Epithelial cell of prostate (primary cell): ENCODE data around the gene NOSTRIN.
"Not testable (repeated sequence)": the region's sequence is repeated elsewhere in the genome, so short reads cannot be mapped to it uniquely, and the experiment has no call there.

Experiments used
- DNase-seq: peaks from one replicate; pipeline ENCODE4 v3.0.0-alpha.2; 2011; ENCODE audit warnings: low read depth, low spot score
- H3K27ac ChIP-seq: fragments of 450-650 bp; 2 replicates; pipeline ENCODE4 v1.5.1; 2017; ENCODE audit warnings: mild to moderate bottlenecking

Gene NOSTRIN, protein sequence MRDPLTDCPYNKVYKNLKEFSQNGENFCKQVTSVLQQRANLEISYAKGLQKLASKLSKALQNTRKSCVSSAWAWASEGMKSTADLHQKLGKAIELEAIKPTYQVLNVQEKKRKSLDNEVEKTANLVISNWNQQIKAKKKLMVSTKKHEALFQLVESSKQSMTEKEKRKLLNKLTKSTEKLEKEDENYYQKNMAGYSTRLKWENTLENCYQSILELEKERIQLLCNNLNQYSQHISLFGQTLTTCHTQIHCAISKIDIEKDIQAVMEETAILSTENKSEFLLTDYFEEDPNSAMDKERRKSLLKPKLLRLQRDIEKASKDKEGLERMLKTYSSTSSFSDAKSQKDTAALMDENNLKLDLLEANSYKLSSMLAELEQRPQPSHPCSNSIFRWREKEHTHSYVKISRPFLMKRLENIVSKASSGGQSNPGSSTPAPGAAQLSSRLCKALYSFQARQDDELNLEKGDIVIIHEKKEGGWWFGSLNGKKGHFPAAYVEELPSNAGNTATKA

DNA sequence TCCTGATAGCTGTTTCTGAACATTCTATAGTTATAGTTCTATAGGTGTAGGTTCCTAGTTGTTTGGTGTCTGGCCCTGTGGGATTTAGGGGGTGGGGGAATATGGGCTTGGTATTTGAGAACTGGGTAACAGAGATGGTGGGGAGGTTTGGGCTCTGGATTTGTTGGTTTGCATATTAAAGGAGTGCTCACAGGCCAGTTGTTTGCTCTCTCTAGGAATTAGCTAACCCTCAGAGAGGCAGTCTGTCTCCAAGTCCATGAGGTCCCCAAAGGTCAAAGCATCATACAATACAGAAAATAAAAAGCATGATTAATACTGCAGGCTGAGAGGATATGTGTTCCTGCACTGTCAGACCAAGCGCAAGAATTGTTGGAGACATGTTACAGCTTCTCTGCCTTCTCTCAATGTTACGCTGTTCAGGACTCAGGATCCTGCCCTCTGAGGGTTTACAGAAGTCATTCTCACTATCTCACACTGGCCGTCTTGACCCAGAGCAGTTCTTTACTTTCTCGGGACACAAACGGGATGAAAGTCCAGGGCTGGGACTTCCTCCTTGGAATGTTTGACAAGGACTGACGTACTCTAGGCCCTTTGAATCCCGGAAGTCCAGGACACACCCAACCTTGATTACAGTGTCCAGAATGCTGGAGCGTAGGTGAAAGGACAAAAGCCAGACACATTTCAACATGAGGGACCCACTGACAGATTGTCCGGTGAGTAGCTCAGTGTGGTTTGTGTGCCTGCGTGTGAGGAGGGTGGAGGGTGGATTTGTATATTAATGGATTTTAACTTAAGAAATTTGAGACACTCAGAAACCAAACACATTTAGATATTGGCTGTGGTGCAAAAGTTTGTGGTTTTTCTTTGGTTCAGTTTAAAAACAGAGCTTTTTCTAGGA lies at the start of gene NOSTRIN:
TSS of gene NOSTRIN (plus strand) at position 677 of the 898 bp plus-strand sequence. CDS start at position 687, 10 bp downstream.
- H3K27ac ChIP-seq, result peak within 1 kb of the TSS; percentile 9
- DNase-seq, result no peak

DNA sequence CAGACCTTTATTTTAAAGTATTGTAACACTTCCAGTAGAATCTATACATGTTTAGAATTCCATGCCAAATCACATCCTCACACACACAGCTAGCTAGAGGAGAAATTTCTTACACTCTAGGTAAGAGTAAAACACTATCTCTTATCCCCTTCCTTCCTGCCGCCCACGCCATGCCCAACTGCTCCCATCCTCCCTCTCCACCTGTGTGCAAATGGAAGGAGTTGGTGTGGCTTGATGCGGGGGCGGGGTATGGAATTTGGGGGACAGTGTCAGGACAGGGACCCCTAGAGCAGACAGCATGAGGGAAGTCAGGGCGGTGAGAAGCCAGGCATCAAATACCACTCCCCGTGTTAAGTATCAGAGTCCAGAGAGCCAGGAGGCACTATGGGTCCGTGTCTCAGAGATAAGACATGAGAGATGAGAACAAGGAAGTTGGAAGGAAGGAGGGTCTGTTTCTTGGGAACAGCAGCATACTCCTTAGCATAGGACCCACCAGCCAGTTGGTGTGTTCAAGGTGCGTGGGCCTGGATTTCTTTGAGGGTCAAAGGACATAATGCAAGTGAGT lies 48.6 kb upstream of the NOSTRIN start:
- no peak for DNase-seq
- no peak overlapping the region for H3K27ac ChIP-seq

DNA sequence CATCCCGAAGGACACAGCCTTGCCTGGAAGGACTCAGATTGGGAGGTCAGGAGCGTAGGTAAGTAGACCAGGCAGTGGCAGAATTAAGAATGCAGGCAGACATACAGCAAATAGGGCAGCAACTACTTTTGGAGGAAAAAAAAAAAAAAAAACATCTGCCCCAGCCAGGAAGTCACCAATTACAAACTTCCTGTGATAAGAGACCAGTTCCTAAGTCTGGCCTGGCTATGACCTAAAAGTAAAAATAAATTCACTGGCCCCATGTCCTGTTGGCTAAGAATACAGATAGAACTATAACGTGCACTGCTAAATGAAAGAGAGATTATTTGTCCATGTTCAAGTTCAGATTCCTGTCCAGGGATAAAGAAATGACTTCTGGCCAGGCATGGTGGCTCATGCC lies 45.2 kb upstream of the NOSTRIN start:
- H3K27ac ChIP-seq, result no peak overlapping the region
- DNase-seq, result no peak

DNA sequence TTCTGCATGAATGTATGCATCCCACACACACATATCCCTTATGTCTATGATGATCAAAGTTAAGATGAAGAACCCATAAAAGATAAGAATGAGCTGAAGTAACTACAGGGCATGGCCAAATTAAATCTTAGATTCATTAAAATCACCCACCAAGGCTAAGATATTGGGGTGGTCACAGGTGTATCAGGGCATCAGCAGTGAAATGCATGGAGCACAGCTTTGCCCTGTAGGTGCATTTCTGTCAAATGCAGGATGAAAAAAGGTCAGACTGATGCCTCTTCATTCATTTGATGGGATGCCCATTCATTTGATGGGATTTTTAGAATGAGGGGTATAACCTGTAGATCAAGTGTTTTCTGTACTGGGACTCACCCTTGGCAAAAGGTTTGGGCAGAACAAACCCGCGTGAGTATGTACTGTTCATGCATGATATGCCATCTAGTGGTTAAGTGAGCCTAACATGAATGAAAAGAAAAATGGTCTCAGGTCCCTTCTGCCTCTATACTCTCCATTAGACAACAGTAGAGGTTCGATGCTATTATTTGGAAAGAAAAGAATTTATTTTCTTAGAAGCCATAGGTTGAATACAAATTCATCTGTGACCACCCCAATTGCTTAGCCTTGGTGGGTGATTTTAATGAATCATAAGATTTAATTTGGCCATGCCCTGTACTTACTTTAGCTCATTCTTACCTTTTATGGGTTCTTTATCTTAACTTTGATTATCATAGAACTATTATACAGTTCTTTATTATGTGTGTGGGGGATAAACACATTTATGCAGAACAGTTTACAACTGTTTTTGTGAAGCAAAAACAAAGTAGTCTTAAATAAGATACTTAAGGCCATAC lies 43.2 kb upstream of the NOSTRIN start:
- no peak for DNase-seq
- no peak overlapping the region for H3K27ac ChIP-seq

DNA sequence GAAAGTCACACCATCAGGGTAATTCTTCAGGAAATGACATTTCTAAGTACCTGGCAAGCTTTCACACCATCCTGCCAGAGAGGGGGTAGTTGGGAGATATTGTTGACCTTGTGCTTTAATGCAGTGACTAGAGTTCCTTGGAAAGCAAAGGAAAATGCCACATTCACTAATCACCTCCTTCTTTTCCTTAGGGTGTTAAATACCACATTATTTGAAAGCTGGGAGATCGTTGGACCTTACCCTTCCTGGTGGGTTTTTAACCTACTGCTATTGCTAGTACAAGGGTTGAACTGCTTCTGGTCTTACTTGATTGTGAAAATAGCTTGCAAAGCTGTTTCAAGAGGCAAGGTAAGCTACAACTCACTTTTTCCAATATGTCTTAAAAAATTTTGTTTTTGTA lies 37.0 kb upstream of the NOSTRIN start:
- DNase-seq, result no peak
- no peak overlapping the region for H3K27ac ChIP-seq

DNA sequence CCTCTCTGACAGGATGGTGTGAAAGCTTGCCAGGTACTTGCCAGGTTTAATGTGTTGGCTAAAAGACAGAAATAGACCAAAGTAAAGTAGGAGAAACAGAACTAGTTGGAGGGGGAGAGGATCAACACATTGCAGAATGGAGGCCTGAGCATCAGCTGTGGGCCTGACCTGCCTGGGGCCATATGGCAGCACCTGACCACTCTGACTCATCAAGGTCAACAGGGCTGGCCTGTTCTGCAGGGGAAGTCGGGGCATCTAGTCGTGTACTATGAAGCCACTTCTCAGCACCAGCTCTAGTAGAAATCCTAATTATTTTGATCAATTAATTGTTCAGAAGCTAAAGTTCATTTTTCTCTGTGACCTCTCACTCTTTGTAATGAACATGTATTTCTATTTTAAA lies 35.8 kb upstream of the NOSTRIN start:
- no peak overlapping the region for H3K27ac ChIP-seq

DNA sequence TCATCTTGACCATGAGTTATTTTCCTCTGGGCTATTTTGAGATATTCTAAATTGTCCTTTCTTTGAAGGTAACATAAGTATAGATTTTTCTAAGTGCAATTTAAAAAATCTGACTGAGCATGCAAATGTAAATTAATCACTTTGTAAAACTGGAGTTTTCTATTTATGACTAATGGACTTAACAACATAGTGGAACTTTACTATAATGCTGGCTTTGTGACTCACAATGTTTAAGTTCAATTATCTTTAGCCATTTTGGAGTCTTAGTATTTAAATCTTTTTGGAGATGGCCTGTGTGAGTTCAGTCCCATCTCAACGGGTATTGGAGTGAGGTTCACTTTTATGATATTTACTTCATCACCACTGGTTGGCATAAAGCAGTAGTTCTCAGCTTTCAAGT lies 35.2 kb upstream of the NOSTRIN start:
- DNase-seq, result no peak

More for the DNA sequence above, 35.8 kb upstream of the NOSTRIN start:
- DNase-seq, result no peak

DNA sequence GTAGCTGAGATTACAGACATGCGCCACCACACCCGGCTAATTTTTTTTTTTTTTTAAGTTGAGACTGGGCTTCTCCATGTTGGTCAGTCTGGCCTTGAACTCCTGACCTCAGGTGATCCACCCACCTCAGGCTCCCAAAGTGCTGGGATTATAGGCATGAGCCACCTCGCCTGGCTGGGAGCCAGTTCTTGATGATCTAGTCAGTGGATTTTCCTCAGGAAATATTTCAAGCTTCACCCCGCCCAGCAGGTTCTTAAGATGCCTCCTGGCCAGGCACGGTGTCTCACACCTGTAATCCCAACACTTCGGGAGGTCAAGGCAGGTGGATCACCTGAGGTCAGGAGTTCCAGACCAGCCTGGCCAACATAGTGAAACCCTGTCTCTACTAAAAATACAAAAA lies 34.1 kb upstream of the NOSTRIN start:
- H3K27ac ChIP-seq, result not testable (repeated sequence)

More for the DNA sequence above, 35.2 kb upstream of the NOSTRIN start:
- H3K27ac ChIP-seq, result no peak overlapping the region

DNA sequence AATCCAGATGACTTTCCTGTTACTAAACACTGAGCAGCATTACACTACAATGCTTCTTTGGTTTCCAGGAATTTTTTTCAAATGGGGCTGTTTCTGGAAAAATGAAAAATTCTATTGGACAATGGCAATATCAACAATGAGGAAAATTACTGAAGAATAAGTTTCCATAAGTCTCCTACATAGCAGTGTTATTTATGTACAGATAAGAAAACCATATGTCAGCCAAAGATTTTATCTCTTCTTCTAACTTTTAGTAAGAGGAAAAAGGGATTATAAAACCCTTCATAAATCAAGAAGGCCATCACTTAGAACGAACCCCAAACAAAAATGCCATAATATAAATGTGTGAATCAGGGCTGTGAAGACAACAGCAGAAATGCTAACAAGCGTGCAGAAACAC lies 31.6 kb upstream of the NOSTRIN start:
- no peak for DNase-seq

More for the DNA sequence above, 34.1 kb upstream of the NOSTRIN start:
- not testable (repeated sequence) for DNase-seq

DNA sequence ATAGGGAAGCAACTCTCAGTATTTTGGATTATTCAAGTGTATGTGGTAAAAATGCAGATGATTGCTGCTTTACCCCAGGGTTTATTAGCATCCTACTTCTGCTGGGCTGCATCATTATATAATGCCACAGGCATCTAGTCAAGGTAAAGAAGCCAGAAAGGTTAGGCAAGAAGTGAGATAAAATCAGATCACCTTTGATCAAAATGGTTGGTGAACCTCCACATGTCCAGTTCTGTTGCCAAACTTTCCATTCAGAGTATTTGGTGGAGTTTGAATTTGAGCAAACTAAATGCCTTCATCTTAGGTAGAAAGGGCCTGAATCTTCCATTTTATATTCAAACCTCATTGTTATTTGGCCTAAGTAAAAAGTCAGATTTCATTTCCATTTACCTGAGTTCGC lies 29.7 kb upstream of the NOSTRIN start:
- H3K27ac ChIP-seq, result no peak overlapping the region
- no peak for DNase-seq

More for the DNA sequence above, 31.6 kb upstream of the NOSTRIN start:
- no peak overlapping the region for H3K27ac ChIP-seq

DNA sequence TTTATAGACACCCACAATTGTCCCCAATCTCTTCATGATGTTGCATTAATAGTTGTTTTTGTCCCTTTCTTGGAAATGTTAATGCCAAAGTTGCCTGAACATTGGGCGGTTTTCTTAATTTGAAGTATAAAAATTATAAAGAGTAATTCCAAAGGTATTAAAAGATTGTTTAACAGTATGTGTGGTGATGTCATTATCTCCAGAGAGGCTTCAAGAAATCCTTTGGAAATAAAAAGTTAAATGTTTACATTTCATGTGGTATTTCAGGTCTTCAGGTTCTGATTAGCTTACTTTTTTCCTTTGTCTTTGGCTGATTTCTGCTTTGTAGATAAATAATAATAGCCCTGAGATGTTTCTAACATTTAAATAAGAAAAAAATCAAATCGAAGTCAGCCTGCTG lies 29.3 kb upstream of the NOSTRIN start:
- H3K27ac ChIP-seq, result no peak overlapping the region
- no peak for DNase-seq

DNA sequence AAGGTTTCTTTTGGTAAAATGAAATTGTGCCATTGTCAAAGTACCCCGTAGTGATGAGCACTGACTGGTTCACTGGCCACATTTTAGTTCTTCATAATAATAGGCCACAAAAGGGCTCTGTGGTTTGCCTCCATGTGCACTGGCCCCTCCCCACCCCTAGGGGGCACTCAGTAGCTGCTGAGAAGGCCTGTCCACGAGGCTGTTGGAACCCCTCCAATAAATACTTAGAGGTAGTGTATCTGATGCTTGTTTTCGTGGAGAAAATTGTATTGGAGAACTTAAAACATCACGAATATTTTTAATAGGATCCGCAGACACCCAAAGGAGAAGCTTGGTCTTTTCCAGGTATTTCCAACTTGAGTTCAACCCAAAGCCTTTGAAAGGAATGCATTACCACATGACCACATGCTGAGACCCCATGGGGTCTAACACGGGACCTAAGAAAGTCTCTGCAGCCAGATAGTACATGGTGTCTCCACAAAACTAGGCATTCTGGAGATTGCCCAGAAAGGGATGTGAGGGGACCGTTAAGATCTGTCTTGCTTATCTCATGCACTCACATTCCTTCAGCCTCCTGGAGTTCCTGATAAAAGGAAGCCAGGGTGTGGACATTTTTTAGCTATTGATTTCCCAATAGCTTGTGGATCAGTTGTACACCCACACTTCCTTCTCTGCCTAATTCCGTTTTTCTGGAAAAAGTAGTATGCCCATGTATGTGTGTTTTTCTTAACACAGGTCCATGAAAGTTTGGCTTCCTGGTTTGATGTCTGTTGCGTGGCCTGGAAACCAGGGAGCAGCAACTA lies 28.5 kb upstream of the NOSTRIN start:
- H3K27ac ChIP-seq, result no peak overlapping the region

DNA sequence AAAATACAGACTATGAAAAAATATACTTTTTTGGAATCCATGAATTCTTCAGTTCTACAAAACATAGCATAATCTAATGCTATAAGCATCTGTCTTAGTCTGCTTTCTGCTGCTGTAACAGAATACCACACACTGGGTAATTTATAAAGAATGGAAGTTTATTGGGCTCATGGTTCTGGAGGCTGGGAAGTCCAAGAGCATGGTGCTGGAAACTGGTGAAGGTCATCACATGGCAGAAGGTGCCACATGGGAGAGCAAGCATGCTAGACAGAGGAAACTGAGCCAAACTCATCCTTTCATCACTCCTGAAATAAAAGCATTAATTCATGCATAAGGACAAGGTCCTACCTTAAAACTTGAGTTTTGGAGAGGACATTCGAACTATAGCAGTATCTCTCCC lies 26.6 kb upstream of the NOSTRIN start:
- no peak for DNase-seq
- no peak overlapping the region for H3K27ac ChIP-seq

More for the DNA sequence above, 28.5 kb upstream of the NOSTRIN start:
- no peak for DNase-seq

DNA sequence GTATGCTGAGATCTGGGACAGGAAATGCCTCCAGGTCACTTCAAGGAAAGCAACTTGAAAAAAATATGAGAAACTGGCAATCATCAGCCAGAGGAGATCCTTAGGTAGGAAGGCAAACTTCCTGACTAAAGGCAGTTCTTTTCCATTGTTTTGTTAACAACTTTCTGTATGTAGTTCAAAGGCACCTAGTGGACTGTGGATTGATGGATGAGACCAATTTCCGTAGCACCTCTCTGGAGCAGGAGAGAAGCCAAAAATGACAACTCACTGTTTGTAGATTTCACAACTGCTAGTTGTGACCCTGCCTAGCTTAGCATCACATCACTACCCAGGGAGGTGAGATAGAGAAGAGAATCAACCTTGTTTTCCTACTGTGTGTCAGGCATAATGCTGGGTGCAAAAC lies 21.8 kb upstream of the NOSTRIN start:
- no peak overlapping the region for H3K27ac ChIP-seq
- DNase-seq, result no peak

DNA sequence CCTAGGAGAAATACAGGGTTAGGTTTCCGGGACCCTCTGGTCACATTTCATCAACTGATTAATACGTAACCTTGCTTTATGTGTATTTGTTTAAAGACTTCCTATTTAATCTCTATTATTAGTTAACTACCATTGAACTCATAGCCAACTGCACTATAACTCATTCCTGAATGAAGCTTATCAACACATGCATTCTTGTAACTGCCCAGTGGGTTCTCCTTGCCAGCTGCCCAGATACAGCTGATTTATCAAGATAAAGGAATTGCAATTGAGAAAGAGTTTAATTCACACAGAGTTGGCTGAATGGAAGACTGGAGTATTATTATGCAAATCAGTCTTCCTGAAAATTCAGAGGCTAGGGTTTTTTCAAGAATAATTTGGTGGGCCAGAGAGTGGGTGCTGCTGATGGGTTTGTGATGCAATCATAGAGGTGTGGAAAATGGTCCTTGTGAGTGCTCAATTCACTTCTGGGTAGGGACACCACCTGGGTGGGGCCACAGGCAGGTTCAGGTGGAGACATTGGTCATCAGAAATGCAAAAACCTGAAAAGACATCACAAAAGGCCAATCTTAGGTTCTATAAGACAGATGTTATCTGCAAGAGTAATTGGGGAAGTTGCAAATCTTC lies 21.1 kb upstream of the NOSTRIN start:
- no peak overlapping the region for H3K27ac ChIP-seq
- no peak for DNase-seq

DNA sequence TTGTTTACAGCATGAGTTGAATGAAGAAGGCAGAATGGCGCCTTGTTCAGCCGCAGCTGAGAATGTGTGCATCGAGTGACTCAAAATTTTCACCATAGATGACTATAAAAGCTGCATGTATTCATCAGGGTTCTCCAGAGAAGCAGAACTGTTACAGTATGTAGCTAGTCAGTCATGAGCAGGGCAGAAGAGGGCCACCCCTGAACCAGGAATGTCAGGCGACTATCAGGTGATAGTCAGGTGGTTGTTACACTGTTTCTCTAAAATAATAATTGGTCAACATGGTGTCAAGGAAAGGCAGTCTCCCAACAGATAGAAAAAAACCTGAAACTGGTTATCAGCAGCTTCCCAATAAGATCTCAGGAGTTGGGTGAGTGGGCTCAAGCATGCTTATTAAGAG lies 20.2 kb upstream of the NOSTRIN start:
- no peak overlapping the region for H3K27ac ChIP-seq
- no peak for DNase-seq

DNA sequence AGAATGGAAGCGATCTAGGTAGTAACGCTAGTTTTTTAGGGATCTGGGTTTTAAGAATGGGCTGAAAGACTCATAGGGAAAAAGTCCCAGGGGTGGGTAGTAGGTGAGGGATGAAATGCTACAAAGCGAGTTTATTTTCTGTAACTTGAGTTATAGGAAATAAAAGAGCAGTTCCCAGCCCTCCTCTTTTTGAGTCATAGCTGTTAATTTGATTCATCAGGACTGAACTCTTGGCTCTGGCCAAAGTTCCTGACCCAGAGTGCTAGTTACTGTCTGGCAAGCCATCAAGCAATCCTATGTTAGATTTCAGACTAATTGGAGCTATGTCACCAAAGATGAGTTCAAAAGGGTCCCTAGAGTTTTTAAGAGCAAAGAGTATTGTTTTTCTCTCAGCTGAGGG lies 17.4 kb upstream of the NOSTRIN start:
- DNase-seq, result no peak
- H3K27ac ChIP-seq, result no peak overlapping the region

DNA sequence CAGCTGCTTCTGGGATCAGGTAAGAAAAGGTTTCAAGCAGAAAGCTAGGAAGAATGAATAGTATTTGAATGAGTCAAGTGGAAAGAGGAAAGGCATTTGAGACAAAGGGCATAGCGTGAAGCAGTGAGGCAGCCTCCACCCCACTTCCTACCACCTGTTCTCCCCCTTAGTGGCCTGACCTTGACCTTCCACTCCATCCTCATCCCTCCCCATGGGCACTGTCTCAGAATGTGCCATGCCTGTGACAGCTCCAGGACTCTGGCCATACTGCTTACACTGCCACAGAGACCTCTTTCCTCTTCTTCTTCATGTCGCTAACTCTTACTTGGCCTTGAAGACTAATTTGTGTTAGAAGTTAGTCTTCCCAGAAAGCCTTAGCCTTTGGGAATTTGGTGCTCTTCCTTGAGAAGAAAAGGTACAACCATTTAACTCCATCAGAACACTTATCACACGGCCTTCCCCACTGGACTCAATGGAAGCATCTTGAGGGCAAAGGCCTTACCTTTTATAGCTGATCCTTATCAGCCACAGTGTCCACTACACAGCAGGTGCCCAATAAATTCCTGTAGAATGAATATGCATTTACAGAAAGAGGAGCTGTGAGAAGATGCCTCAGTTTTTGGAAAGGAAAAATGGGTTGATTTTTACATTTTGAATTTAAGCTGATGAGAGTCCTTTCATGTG lies 15.2 kb upstream of the NOSTRIN start:
- no peak for DNase-seq

More for the DNA sequence above, 15.2 kb upstream of the NOSTRIN start:
- H3K27ac ChIP-seq, result no peak overlapping the region
